Panc1 (cell line): ENCODE results near the gene DAB1.

Experiments
- TCF7L2 ChIP-seq: IDR thresholded peaks from 2 replicates; pipeline ENCODE4 v1.6.1; 2011; ENCODE audit warnings: mild to moderate bottlenecking, low read depth, low read length, inconsistent platforms
- TF ChIP-seq, protein P1 (sequence below): fragments of 450-650 bp; IDR thresholded peaks from 2 replicates; pipeline ENCODE4 v1.5.1; 2017; ENCODE audit warnings: mild to moderate bottlenecking

- TF ChIP-seq, protein P1, sequence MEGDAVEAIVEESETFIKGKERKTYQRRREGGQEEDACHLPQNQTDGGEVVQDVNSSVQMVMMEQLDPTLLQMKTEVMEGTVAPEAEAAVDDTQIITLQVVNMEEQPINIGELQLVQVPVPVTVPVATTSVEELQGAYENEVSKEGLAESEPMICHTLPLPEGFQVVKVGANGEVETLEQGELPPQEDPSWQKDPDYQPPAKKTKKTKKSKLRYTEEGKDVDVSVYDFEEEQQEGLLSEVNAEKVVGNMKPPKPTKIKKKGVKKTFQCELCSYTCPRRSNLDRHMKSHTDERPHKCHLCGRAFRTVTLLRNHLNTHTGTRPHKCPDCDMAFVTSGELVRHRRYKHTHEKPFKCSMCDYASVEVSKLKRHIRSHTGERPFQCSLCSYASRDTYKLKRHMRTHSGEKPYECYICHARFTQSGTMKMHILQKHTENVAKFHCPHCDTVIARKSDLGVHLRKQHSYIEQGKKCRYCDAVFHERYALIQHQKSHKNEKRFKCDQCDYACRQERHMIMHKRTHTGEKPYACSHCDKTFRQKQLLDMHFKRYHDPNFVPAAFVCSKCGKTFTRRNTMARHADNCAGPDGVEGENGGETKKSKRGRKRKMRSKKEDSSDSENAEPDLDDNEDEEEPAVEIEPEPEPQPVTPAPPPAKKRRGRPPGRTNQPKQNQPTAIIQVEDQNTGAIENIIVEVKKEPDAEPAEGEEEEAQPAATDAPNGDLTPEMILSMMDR: no peak
- no peak for TF ChIP-seq TCF7L2
Observed at GRCh38 chr1:57020216-57020615, 403.6 kb downstream of the DAB1 start.
